Activated gamma-delta T cell (primary cell): ENCODE results near the gene ERGIC3.

ENCODE experiments used
- DNase-seq: peaks from one replicate; lab custom pipeline; 2025; lab: John Stamatoyannopoulos, UW
- total RNA-seq, 2 donors: gene quantifications; one replicate each; lab custom pipeline; 2026; lab: John Stamatoyannopoulos, UW

The ERGIC3 gene
- 99.6 to 117 reads per million in 2 donors for total RNA-seq

GRCh38 chr20:35541783-35542662 is at the start of gene ERGIC3:
ERGIC3 (plus strand) TSS chr20:35542078; CDS start chr20:35542098, 20 bp downstream.
- peak; percentile 89 for DNase-seq

- DNase-seq, result no peak
Measured at GRCh38 chr20:35492352-35492751, 49.5 kb upstream of the ERGIC3 start.

- DNase-seq, result no peak
Measured at GRCh38 chr20:35496481-35496880, 45.4 kb upstream of the ERGIC3 start.

- no peak for DNase-seq
Measured at GRCh38 chr20:35497320-35497719, 44.6 kb upstream of the ERGIC3 start.

GRCh38 chr20:35497780-35498189 is 44.1 kb upstream of the ERGIC3 start:
- no peak for DNase-seq

- DNase-seq, result no peak
Measured at GRCh38 chr20:35499271-35499670, 42.6 kb upstream of the ERGIC3 start.

GRCh38 chr20:35502352-35502751 is 39.5 kb upstream of the ERGIC3 start:
- DNase-seq, result no peak

GRCh38 chr20:35503281-35503680 is 38.6 kb upstream of the ERGIC3 start:
- no peak for DNase-seq

GRCh38 chr20:35503841-35504561 is 37.9 kb upstream of the ERGIC3 start:
- no peak for DNase-seq

GRCh38 chr20:35504751-35505150 is 37.1 kb upstream of the ERGIC3 start:
- no peak for DNase-seq

- DNase-seq, result no peak
Measured at GRCh38 chr20:35506179-35506578, 35.7 kb upstream of the ERGIC3 start.

- no peak for DNase-seq
Measured at GRCh38 chr20:35506872-35507638, 34.8 kb upstream of the ERGIC3 start.

GRCh38 chr20:35508493-35509218 is 33.2 kb upstream of the ERGIC3 start:
- no peak for DNase-seq

GRCh38 chr20:35510951-35511735 is 30.7 kb upstream of the ERGIC3 start:
- DNase-seq, result no peak

- no peak for DNase-seq
Measured at GRCh38 chr20:35511814-35512420, 30.0 kb upstream of the ERGIC3 start.

GRCh38 chr20:35514371-35514932 is 27.4 kb upstream of the ERGIC3 start:
- DNase-seq, result no peak

- DNase-seq, result no peak
Measured at GRCh38 chr20:35515341-35515740, 26.5 kb upstream of the ERGIC3 start.

GRCh38 chr20:35515949-35516645 is 25.8 kb upstream of the ERGIC3 start:
- no peak for DNase-seq

- no peak for DNase-seq
Measured at GRCh38 chr20:35517125-35517524, 24.8 kb upstream of the ERGIC3 start.
